Trophoblast cell (in vitro differentiated cells and primary cell): Measurements from ENCODE around the gene GTSE1.

Source experiments
- DNase-seq, 2 donors: peaks; one replicate each; pipeline ENCODE4 v3.0.0-alpha.2; 2016
- H2AFZ ChIP-seq: 2 replicates; pipeline ENCODE4 v1.6.1; 2013; ENCODE audit warnings: low read length, moderate library complexity, mild to moderate bottlenecking; ENCODE audit not compliant: insufficient read depth, poor library complexity
- H2AK5ac ChIP-seq: 2 replicates; pipeline ENCODE4 v1.6.1; 2013; ENCODE audit warnings: mild to moderate bottlenecking, low read length
- H2BK120ac ChIP-seq: 2 replicates; pipeline ENCODE4 v1.6.1; 2013; ENCODE audit warnings: low read length, mild to moderate bottlenecking, moderate library complexity; ENCODE audit not compliant: insufficient read depth, poor library complexity
- H2BK12ac ChIP-seq: 2 replicates; pipeline ENCODE4 v1.6.1; 2013; ENCODE audit warnings: mild to moderate bottlenecking, low read length, moderate library complexity
- H2BK5ac ChIP-seq: 2 replicates; pipeline ENCODE4 v1.6.1; 2013; ENCODE audit warnings: low read length, low read depth, moderate library complexity, mild to moderate bottlenecking; ENCODE audit not compliant: poor library complexity
- H3K14ac ChIP-seq: 2 replicates; pipeline ENCODE4 v1.6.1; 2013; ENCODE audit warnings: mild to moderate bottlenecking, low read length
- H3K18ac ChIP-seq: 2 replicates; pipeline ENCODE4 v1.6.1; 2013; ENCODE audit warnings: mild to moderate bottlenecking, low read length
- H3K23ac ChIP-seq: 2 replicates; pipeline ENCODE4 v1.6.1; 2013; ENCODE audit warnings: low read length
- H3K27ac ChIP-seq: 2 replicates; pipeline ENCODE4 v1.5.1; 2013; ENCODE audit warnings: low read depth, mild to moderate bottlenecking, inconsistent platforms, low read length, moderate library complexity
- H3K27me3 ChIP-seq: 2 replicates; pipeline ENCODE4 v1.6.1; 2013; ENCODE audit warnings: inconsistent platforms, mild to moderate bottlenecking, low read length, moderate library complexity; ENCODE audit not compliant: insufficient read depth
- H3K36me3 ChIP-seq, 2 experiments: 1 replicate in 1 of 2; 2 replicates in 1 of 2; pipeline ENCODE4 v1.6.1; 2013; ENCODE audit warnings: low read length in 2 of 2, mild to moderate bottlenecking in 2 of 2, moderate library complexity in 1 of 2; ENCODE audit not compliant: insufficient read depth in 2 of 2, control insufficient read depth in 1 of 2
- H3K4ac ChIP-seq: 2 replicates; pipeline ENCODE4 v1.6.1; 2013; ENCODE audit warnings: low read depth, mild to moderate bottlenecking, low read length, moderate library complexity
- H3K4me1 ChIP-seq, 2 experiments: 1 replicate in 1 of 2; 2 replicates in 1 of 2; pipeline ENCODE4 v1.6.1; 2013; ENCODE audit warnings: low read length in 2 of 2, mild to moderate bottlenecking in 2 of 2, moderate library complexity in 1 of 2; ENCODE audit not compliant: insufficient read depth in 2 of 2, control insufficient read depth in 1 of 2
- H3K4me2 ChIP-seq: 2 replicates; pipeline ENCODE4 v1.6.1; 2013; ENCODE audit warnings: inconsistent platforms, mild to moderate bottlenecking, low read length, moderate library complexity
- H3K4me3 ChIP-seq: 2 replicates; pipeline ENCODE4 v1.5.1; 2013; ENCODE audit warnings: mild to moderate bottlenecking, low read depth, low read length, inconsistent platforms
- H3K79me1 ChIP-seq: one replicate; pipeline ENCODE4 v1.6.1; 2013; ENCODE audit warnings: low read length
- H3K79me2 ChIP-seq: 2 replicates; pipeline ENCODE4 v1.6.1; 2013; ENCODE audit warnings: low read length, mild to moderate bottlenecking; ENCODE audit not compliant: control insufficient read depth, insufficient read depth, poor library complexity
- H3K9ac ChIP-seq: 2 replicates; pipeline ENCODE4 v1.6.1; 2013; ENCODE audit warnings: mild to moderate bottlenecking, low read length
- H3K9me3 ChIP-seq: 2 replicates; pipeline ENCODE4 v1.6.1; 2013; ENCODE audit warnings: low read depth, mild to moderate bottlenecking, control low read depth, inconsistent platforms, low read length; ENCODE audit not compliant: insufficient read depth
- H4K12ac ChIP-seq: 2 replicates; pipeline ENCODE4 v1.6.1; 2013; ENCODE audit warnings: low read depth, mild to moderate bottlenecking, low read length, moderate library complexity
- H4K8ac ChIP-seq: 2 replicates; pipeline ENCODE4 v1.6.1; 2013; ENCODE audit warnings: low read depth, mild to moderate bottlenecking, low read length, moderate library complexity
- H4K91ac ChIP-seq: one replicate; pipeline ENCODE4 v1.6.1; 2013; ENCODE audit warnings: low read depth, mild to moderate bottlenecking, low read length, moderate library complexity
- WGBS: extraction: QIAGEN DNeasy Blood & Tissue Kit; methylation state at CpG from one replicate; pipeline ENCODE4 v1.1.7; 2013; ENCODE audit warnings: missing lambda C conversion rate; ENCODE audit not compliant: insufficient read length, insufficient coverage; ENCODE audit errors: extremely low coverage; 5-methylcytosine and 5-hydroxymethylcytosine counted together

GTSE1 gene

GRCh38 chr22:46355996-46356471 is 59.4 kb downstream of the GTSE1 start:
- H3K9me3 ChIP-seq: no peaks in the 10 kb centered on the region
- no peaks in the 10 kb centered on the region for H3K79me2 ChIP-seq
- no peak overlapping the region for H3K27ac ChIP-seq
- no peak overlapping the region for H3K14ac ChIP-seq
- H3K79me1 ChIP-seq: no peaks in the 10 kb centered on the region
- no peak overlapping the region for H4K8ac ChIP-seq
- no CpG with 5 or more reads among the region's 12 CpGs for WGBS
- H3K27me3 ChIP-seq: no peaks in the 10 kb centered on the region
- no peak overlapping the region for H3K4me3 ChIP-seq
- no peak overlapping the region for H4K12ac ChIP-seq
- no peak overlapping the region for H3K23ac ChIP-seq
- H3K4me2 ChIP-seq: no peak overlapping the region
- peaks cover 0 to 1% of the 10 kb centered on the region in 2 experiments for H3K4me1 ChIP-seq
- H3K18ac ChIP-seq: no peak overlapping the region
- H2AFZ ChIP-seq: no peak overlapping the region
- no peak overlapping the region for H2BK12ac ChIP-seq
- no peak overlapping the region for H3K4ac ChIP-seq
- no peak overlapping the region for H2BK5ac ChIP-seq
- peaks cover 74 to 85% of the 10 kb centered on the region in 2 experiments for H3K36me3 ChIP-seq
- H2BK120ac ChIP-seq: no peak overlapping the region
- no peak overlapping the region for H2AK5ac ChIP-seq
- DNase-seq: no peak
- H4K91ac ChIP-seq: no peak overlapping the region
- H3K9ac ChIP-seq: no peak overlapping the region

DNA sequence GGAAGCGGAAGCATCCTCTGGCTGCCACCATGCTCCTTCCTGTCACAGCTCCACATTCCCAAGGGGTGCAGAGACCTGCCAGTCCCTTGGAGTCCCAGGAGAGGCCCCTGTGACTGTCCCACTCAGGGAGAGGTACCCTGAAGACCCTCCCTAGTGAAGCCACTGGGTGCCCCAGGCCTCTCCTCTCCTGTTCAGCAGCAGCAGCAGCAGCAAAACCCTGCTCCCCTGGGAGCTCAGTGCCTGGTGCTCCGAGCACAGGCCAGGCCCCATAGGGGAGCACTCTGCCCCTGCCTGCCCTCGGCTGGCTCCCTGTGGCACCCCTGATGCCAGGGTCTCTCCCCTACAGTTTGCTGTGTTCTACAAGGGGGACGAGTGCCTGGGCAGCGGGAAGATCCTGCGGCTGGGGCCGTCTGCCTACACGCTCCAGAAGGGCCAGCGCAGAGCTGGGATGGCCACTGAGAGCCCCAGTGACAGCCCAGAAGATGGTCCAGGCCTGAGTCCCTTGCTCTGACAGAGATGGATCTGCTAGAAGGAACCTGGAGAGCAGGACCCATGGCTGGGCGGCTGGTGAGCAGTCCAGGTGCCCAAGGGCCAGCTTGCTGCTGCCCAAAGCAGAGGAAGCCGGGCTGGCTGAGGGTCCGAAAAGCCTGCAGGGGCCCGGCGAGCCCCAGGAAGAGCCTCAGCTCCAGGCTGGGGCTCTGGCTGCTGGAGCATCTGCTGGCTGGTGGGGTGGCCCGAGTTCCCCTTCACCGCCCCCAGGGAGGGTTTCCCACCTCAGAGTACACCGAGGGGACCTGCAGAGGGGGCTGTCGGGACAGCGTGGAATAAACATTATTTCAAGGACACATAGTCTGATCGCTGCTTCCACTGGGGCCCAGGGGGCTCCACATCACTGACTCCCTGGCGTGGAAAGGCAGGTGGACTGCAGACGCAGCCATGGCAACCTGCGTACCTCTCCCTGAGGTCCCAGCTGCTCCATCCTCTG is 60.1 kb downstream of the GTSE1 start:
- Histone ChIP-seq H3K14ac (no peak overlapping the region), H2AFZ (no peak overlapping the region), H4K91ac (no peak overlapping the region), H4K8ac (no peak overlapping the region), H3K9ac (no peak overlapping the region), H3K27me3 (no peaks in the 10 kb centered on the region), H2BK5ac (no peak overlapping the region), H3K79me1 (no peaks in the 10 kb centered on the region), H3K4me3 (no peak overlapping the region), H2BK120ac (no peak overlapping the region), H3K18ac (no peak overlapping the region), H2BK12ac (no peak overlapping the region), H3K9me3 (no peaks in the 10 kb centered on the region), H3K79me2 (no peaks in the 10 kb centered on the region), H3K27ac (no peak overlapping the region), H3K4ac (no peak overlapping the region), H3K4me2 (no peak overlapping the region), H3K23ac (no peak overlapping the region), H2AK5ac (no peak overlapping the region), H3K4me1 (peaks cover 0 to 1% of the 10 kb centered on the region in 2 experiments), H4K12ac (no peak overlapping the region), H3K36me3 (peaks cover 66 to 77% of the 10 kb centered on the region in 2 experiments)
- no CpG with 5 or more reads among the region's 23 CpGs for WGBS
- no peak for DNase-seq

DNA sequence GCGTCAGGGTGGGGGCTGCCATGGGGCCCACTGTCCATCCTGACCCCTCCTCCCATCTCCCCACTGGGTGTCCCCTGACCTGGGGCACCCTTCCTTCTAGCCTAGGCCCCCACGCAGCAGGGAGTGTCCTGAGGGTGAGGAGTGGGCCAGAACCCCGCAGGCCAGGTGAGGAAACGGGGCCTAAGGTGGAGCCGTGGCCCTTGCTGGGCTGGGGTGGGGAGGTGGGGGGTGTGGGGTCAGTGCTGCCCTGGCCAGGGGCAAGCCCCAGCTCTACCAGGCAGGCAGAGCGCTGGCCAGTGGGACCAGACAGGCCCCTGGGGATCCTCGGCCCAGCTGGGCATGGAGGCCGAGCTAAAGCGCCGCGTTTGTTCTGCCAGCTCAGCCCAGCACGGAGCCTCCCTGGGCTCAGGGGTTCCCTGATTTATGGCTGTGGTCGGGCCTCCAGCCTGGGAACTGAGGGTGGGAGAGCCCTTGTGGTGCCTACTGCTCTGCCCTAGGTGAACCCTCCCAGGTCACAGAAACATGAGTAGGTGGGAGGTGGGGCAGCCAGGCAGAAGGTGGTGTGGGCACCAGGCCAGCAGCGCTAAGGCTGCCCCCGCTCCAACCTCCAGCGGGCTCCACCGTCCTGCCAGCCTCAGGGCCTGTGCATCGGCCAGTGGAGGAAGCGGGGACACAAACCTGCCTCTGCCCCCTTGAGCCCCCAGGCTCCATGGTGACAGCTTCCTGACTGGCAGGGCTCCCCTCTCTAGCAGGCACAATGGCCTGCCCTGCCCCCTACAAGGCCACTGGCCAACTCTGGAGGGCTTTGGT is 61.2 kb downstream of the GTSE1 start:
- H3K4ac ChIP-seq: no peak overlapping the region
- no peak for DNase-seq
- H2AK5ac ChIP-seq: no peak overlapping the region
- H3K4me1 ChIP-seq: peaks cover 0 to 1% of the 10 kb centered on the region in 2 experiments
- no peak overlapping the region for H3K18ac ChIP-seq
- H3K9ac ChIP-seq: no peak overlapping the region
- H3K79me1 ChIP-seq: no peaks in the 10 kb centered on the region
- H2AFZ ChIP-seq: no peak overlapping the region
- H3K4me3 ChIP-seq: no peak overlapping the region
- H2BK12ac ChIP-seq: no peak overlapping the region
- H3K9me3 ChIP-seq: no peaks in the 10 kb centered on the region
- H2BK5ac ChIP-seq: no peak overlapping the region
- no peak overlapping the region for H2BK120ac ChIP-seq
- H3K23ac ChIP-seq: no peak overlapping the region
- H4K91ac ChIP-seq: no peak overlapping the region
- no peak overlapping the region for H3K4me2 ChIP-seq
- no peaks in the 10 kb centered on the region for H3K79me2 ChIP-seq
- peaks cover 57 to 70% of the 10 kb centered on the region in 2 experiments for H3K36me3 ChIP-seq
- H4K12ac ChIP-seq: no peak overlapping the region
- WGBS: no CpG with 5 or more reads among the region's 19 CpGs
- H3K27me3 ChIP-seq: no peaks in the 10 kb centered on the region
- H4K8ac ChIP-seq: no peak overlapping the region
- no peak overlapping the region for H3K27ac ChIP-seq
- H3K14ac ChIP-seq: no peak overlapping the region

GRCh38 chr22:46358766-46359165 is 62.1 kb downstream of the GTSE1 start:
- no peak overlapping the region for H3K4me2 ChIP-seq
- H2BK120ac ChIP-seq: no peak overlapping the region
- H2AFZ ChIP-seq: no peak overlapping the region
- H3K23ac ChIP-seq: no peak overlapping the region
- no peaks in the 10 kb centered on the region for H3K9me3 ChIP-seq
- H2BK5ac ChIP-seq: no peak overlapping the region
- no peak overlapping the region for H3K27ac ChIP-seq
- no peak for DNase-seq
- H3K14ac ChIP-seq: no peak overlapping the region
- H2AK5ac ChIP-seq: no peak overlapping the region
- H3K4me1 ChIP-seq: peaks cover 0 to 1% of the 10 kb centered on the region in 2 experiments
- H3K27me3 ChIP-seq: no peaks in the 10 kb centered on the region
- H4K8ac ChIP-seq: no peak overlapping the region
- H3K4ac ChIP-seq: no peak overlapping the region
- H2BK12ac ChIP-seq: no peak overlapping the region
- no peaks in the 10 kb centered on the region for H3K79me1 ChIP-seq
- no peak overlapping the region for H4K91ac ChIP-seq
- H3K4me3 ChIP-seq: no peak overlapping the region
- H3K9ac ChIP-seq: no peak overlapping the region
- H3K18ac ChIP-seq: no peak overlapping the region
- H3K79me2 ChIP-seq: no peaks in the 10 kb centered on the region
- peaks cover 53 to 67% of the 10 kb centered on the region in 2 experiments for H3K36me3 ChIP-seq
- WGBS: no CpG with 5 or more reads among the region's 6 CpGs
- H4K12ac ChIP-seq: no peak overlapping the region
